Measurements from ENCODE around the gene MEIS2. TPM values are rescaled to one million over a fixed set of nuclear protein-coding genes. Genes with fewer than 3 reads are reported as not detected.

The MEIS2 gene
- total RNA-seq, 1 experiment from 2014 or later = 17.5 TPM

- ATAC-seq = no peak
- ChIA-PET POLR2A (ENCODE audit: unreplicated experiment) (no interaction called here), CTCF (interaction anchor here (0.5 kb wide), 1 partner anchor 75 kb away, joined by 3 read pairs; no protein-coding TSS in a partner anchor)
- Histone ChIP-seq H3K9ac (ENCODE audit: low read length) (no peak overlapping the region), H3K4me3 (ENCODE audit: low read length) (no peak overlapping the region), H3K27me3 (ENCODE audit: low read length) (peaks cover 11% of the 10 kb centered on the region; the same call in 1 of the 2 replicates), H3K27ac (ENCODE audit: low read length) (no peak overlapping the region), H3K4me2 (ENCODE audit: low read length) (no peak overlapping the region), H3K79me2 (ENCODE audit: low read length) (no peaks in the 10 kb centered on the region), H3K9me3 (ENCODE audit: low read length) (no peaks in the 10 kb centered on the region), H3F3A (ENCODE audit: low read length, unreplicated experiment) (no peaks in the 10 kb centered on the region), H3K9me2 (replicated peaks; ENCODE audit: low read length) (no peaks in the 10 kb centered on the region), H3K36me3 (ENCODE audit: low read depth, low read length) (no peaks in the 10 kb centered on the region), H4K20me1 (ENCODE audit: low read length) (no peaks in the 10 kb centered on the region), H2AFZ (ENCODE audit: low read length) (no peak overlapping the region), H3K4me1 (ENCODE audit: insufficient read depth, low read length) (peaks cover 3% of the 10 kb centered on the region; the same call in 1 of the 2 replicates)
- no peak for DNase-seq
- TF ChIP-seq EZH2phosphoT487 (IDR thresholded peaks at IDR 0.05; ENCODE audit: borderline replicate concordance, low read length) (no peak), CTCF (conservative IDR thresholded peaks at IDR 0.05; ENCODE audit: low read depth, low read length) (no peak), EZH2 (IDR thresholded peaks at IDR 0.05; ENCODE audit: low read length, unreplicated experiment) (no peak)
- intact Hi-C loops (cut with micrococcal nuclease) = loop anchor here (5.0 kb wide), 1 partner anchor 135 kb away; no protein-coding TSS in a partner anchor
- no TSS peak for BruUV-seq (replicated peaks)
These were observed 223.1 kb downstream of the MEIS2 start for GRCh38 chr15:36877294-36877693.

GRCh38 chr15:36875740-36876334 is 224.5 kb downstream of the MEIS2 start:
- ChIA-PET POLR2A (ENCODE audit: unreplicated experiment) (no interaction called here), CTCF (no interaction called here)
- Histone ChIP-seq H2AFZ (ENCODE audit: low read length) (no peak overlapping the region), H3K9me3 (ENCODE audit: low read length) (no peaks in the 10 kb centered on the region), H3K9me2 (replicated peaks; ENCODE audit: low read length) (no peaks in the 10 kb centered on the region), H3K27me3 (ENCODE audit: low read length) (0 out of 2 replicates have a peak, but pooled peaks cover 4% of the 10 kb centered on the region), H3K4me2 (ENCODE audit: low read length) (no peak overlapping the region), H3K4me3 (ENCODE audit: low read length) (no peak overlapping the region), H3K36me3 (ENCODE audit: low read depth, low read length) (no peaks in the 10 kb centered on the region), H3K4me1 (ENCODE audit: insufficient read depth, low read length) (no peaks in the 10 kb centered on the region), H4K20me1 (ENCODE audit: low read length) (no peaks in the 10 kb centered on the region), H3K27ac (ENCODE audit: low read length) (no peak overlapping the region), H3K9ac (ENCODE audit: low read length) (no peak overlapping the region), H3F3A (ENCODE audit: low read length, unreplicated experiment) (no peaks in the 10 kb centered on the region), H3K79me2 (ENCODE audit: low read length) (no peaks in the 10 kb centered on the region)
- no peak for ATAC-seq
- DNase-seq = no peak
- intact Hi-C loops (cut with micrococcal nuclease) = loop anchor here (5.0 kb wide), 1 partner anchor 134 kb away; no protein-coding TSS in a partner anchor
- no TSS peak for BruUV-seq (replicated peaks)
- TF ChIP-seq EZH2phosphoT487 (IDR thresholded peaks at IDR 0.05; ENCODE audit: borderline replicate concordance, low read length) (no peak), CTCF (conservative IDR thresholded peaks at IDR 0.05; ENCODE audit: low read depth, low read length) (no peak), EZH2 (IDR thresholded peaks at IDR 0.05; ENCODE audit: low read length, unreplicated experiment) (no peak)

GRCh38 chr15:36874930-36875329 is 225.4 kb downstream of the MEIS2 start:
- Histone ChIP-seq H3F3A (ENCODE audit: low read length, unreplicated experiment) (no peaks in the 10 kb centered on the region), H4K20me1 (ENCODE audit: low read length) (no peaks in the 10 kb centered on the region), H3K4me2 (ENCODE audit: low read length) (no peak overlapping the region), H3K36me3 (ENCODE audit: low read depth, low read length) (no peaks in the 10 kb centered on the region), H3K9ac (ENCODE audit: low read length) (no peak overlapping the region), H3K9me2 (replicated peaks; ENCODE audit: low read length) (no peaks in the 10 kb centered on the region), H3K27ac (ENCODE audit: low read length) (no peak overlapping the region), H3K9me3 (ENCODE audit: low read length) (no peaks in the 10 kb centered on the region), H3K4me3 (ENCODE audit: low read length) (no peak overlapping the region), H3K79me2 (ENCODE audit: low read length) (no peaks in the 10 kb centered on the region), H3K4me1 (ENCODE audit: insufficient read depth, low read length) (no peaks in the 10 kb centered on the region), H2AFZ (ENCODE audit: low read length) (no peak overlapping the region), H3K27me3 (ENCODE audit: low read length) (0 out of 2 replicates have a peak, but pooled peaks cover 4% of the 10 kb centered on the region)
- POLR2A ChIA-PET (ENCODE audit: unreplicated experiment) = no interaction called here
- intact Hi-C loops (cut with micrococcal nuclease) = loop anchor here (5.0 kb wide), 1 partner anchor 133 kb away; no protein-coding TSS in a partner anchor
- DNase-seq (no peak), ATAC-seq (no peak)
- CTCF ChIA-PET = no interaction called here
- no TSS peak for BruUV-seq (replicated peaks)
- TF ChIP-seq EZH2 (IDR thresholded peaks at IDR 0.05; ENCODE audit: low read length, unreplicated experiment) = no peak
- no peak for TF ChIP-seq EZH2phosphoT487 (IDR thresholded peaks at IDR 0.05; ENCODE audit: borderline replicate concordance, low read length)
- no peak for TF ChIP-seq CTCF (conservative IDR thresholded peaks at IDR 0.05; ENCODE audit: low read depth, low read length)
